Epithelial cell of proximal tubule (primary cell): ENCODE measurements around the gene POLR2H. TPM values are rescaled to one million over a fixed set of nuclear protein-coding genes. Genes with fewer than 3 reads are reported as not detected.
A peak's percentile ranks its signal among the peaks of the same experiment; 100 is the strongest.

Experiments
- DNase-seq: peaks from one replicate; pipeline ENCODE4 v3.0.0-alpha.2; 2011; ENCODE audit warnings: low read depth
- H3K4me3 ChIP-seq: 2 replicates; pipeline ENCODE4 v1.5.1; 2011; ENCODE audit warnings: low read depth, mild to moderate bottlenecking, low read length
- total RNA-seq: library from RNA; depleted of rRNA; stranded (reverse); fragments of >200 nt; gene quantifications from 2 replicates; pipeline ENCODE4 v1.2.3, GENCODE V29; 2015
- TF ChIP-seq, protein P1 (sequence below): conservative IDR thresholded peaks from 2 replicates; pipeline ENCODE4 v1.5.1; 2012; ENCODE audit warnings: low read depth, mild to moderate bottlenecking, low read length

The POLR2H gene
- total RNA-seq, 1 donor from 2014 or later = 182 TPM

DNA sequence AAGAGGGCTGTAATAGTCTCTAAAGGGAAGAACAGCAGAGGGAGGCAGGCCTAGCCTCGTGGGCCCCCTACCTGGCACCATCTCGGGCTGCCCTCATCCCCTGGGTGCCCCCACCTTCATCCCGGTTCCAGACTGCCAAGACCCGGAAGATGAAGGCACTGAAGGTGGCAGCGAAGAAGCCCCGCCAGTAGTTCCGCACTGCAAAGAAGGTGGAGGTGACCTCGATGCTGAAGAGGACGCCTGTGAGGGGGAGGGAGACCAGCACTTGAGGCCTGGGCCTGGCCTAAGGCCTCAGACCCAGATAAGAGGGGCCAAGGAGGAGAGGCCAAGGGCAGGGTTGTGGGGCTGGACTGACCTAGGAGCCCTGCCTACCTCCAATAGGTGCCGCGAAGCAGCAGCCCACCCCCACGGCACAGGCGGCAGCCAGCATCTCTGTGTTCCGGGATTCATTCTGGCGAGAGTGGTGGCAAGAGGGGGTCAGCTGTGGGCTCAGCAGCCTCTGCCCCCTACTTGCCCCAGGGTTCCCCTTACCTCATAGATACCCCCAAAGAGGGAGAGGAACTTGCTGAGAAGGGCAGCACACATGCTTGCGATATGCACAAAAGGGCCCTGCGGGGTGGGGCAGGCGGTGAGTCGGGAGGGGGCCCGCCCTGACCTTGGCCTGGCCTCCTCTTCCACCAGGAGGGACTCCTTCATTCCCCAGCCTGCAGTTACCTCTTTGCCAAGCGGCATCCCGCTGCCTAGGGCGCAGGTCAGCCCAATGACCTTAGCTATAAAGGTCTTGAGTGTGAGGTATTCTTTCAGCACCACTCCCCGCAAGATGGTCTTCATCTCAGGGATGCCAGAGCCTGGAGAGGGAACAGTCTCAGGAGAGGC is 4.0 kb upstream of the POLR2H start:
- H3K4me3 ChIP-seq = no peak overlapping the region
- TF ChIP-seq, protein P1, sequence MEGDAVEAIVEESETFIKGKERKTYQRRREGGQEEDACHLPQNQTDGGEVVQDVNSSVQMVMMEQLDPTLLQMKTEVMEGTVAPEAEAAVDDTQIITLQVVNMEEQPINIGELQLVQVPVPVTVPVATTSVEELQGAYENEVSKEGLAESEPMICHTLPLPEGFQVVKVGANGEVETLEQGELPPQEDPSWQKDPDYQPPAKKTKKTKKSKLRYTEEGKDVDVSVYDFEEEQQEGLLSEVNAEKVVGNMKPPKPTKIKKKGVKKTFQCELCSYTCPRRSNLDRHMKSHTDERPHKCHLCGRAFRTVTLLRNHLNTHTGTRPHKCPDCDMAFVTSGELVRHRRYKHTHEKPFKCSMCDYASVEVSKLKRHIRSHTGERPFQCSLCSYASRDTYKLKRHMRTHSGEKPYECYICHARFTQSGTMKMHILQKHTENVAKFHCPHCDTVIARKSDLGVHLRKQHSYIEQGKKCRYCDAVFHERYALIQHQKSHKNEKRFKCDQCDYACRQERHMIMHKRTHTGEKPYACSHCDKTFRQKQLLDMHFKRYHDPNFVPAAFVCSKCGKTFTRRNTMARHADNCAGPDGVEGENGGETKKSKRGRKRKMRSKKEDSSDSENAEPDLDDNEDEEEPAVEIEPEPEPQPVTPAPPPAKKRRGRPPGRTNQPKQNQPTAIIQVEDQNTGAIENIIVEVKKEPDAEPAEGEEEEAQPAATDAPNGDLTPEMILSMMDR = no peak
- DNase-seq = no peak

DNA sequence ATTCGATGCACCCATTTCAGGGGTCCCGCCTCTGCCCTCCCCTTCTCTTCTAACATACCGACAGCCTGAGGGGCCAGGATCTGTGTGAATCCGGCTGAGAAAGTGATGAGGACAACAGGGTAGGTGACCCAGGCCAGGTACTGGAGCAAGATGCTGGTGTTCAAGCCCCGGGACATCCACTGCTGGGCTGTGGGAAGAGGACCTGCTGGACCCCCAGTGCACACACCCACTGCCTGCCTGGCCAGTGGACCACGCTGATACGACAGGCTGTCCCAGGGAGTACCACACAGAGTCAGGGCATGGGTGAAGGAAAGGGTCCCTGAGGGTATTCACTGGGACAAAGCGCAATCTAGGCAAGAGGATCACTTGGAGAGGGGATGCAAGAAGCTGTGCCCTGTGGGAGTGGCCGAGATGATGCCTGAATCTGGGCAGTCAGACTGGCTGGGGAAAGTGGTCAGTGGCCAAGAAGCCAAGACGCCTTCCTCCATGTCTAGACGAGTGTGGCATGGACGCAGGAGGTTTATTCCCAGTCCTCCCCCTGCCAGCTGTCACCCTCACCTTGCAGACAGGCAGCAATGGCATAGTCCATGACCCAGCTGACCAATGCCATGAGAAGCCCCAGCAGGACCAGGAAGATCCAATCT is 3.3 kb upstream of the POLR2H start:
- no peak overlapping the region for H3K4me3 ChIP-seq
- TF ChIP-seq, protein P1 = no peak
- no peak for DNase-seq

DNA sequence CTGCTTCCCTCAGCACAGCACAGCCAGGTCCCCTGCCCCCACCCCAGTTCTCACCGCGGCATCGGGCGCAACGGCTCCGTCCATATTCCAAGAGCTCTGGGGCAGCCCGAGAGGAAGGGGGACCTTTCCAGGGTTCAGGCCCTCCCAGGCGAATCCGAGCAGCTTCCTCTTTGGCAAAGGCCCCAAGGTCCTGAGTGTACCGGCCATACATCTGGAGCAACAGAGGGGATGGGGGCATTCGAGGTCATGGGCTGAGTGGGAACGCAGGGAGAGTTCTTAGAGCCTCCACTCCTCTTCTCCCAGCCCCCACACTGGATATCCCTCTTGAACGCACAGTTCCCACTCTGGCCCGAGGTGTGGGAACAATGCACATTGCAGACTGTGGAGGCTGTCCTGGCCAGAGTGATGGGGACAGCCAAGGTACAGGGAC is 2.6 kb upstream of the POLR2H start:
- TF ChIP-seq, protein P1 = no peak

DNA sequence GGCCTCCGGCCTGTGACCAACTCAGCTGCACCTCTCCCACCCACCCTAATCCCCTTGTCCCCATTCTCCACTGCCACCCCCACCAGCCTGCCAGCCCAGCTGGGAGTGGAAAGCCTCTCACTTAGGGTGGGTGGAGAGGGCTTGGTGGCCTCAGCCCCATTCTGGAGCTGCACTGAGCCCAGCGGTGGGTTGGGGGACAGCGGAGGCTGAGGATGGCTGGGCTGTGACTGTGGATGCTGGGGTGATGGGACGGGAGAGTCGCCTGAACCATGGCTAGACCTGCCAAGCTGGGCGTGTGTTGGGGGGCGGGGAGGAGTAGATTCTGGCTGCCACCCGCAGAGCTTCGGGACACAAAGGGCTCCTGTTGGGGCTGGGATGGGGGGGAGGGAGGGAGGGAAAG is 1.9 kb upstream of the POLR2H start:
- TF ChIP-seq, protein P1 = no peak
- no peak for DNase-seq
- no peak overlapping the region for H3K4me3 ChIP-seq

More for the DNA sequence above, 2.6 kb upstream of the POLR2H start:
- no peak overlapping the region for H3K4me3 ChIP-seq
- no peak for DNase-seq

DNA sequence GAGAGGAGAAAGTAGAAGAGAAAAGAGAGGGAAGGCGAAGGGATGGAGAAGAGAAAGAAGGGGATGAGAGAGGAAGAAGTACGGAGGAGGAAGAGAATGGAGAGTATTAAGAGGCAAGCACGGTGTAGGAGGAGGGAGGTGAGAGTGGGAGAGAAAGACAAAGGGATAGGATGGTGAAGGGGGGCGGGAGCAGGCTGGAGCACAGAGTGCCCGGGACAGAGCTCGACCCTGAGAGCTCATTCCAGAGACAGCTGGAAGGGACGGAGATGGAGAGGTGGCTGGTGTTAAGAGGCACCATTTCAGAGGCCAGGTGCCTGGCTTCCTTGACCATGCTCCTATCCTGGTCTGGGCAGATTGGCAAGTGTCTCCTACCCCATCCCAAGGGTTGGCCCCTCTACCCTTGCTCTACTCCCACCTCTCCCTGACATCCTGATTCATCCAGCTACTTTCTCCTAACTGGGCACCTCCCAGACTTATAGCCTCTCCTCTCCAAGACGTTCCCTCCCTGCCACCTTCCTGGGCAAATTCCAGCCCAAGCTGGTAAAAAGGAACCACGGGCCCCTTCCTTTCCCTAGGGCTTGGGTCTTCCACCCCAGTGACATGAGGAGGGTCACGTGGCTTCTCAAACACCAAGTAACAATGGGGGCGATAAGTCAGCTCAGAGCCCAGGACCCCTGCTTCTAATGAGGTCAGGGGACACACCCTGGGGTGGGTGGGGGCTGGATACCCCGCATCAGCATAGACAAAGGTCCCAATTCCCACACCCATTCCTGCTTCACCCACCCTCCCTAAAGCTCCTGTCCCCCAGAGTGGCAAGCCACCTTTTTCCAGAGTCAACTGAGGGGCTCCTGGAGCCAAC is 1.2 kb upstream of the POLR2H start:
- peak overlapping the region; percentile 89 for H3K4me3 ChIP-seq
- TF ChIP-seq, protein P1 = no peak
- DNase-seq = no peak

DNA sequence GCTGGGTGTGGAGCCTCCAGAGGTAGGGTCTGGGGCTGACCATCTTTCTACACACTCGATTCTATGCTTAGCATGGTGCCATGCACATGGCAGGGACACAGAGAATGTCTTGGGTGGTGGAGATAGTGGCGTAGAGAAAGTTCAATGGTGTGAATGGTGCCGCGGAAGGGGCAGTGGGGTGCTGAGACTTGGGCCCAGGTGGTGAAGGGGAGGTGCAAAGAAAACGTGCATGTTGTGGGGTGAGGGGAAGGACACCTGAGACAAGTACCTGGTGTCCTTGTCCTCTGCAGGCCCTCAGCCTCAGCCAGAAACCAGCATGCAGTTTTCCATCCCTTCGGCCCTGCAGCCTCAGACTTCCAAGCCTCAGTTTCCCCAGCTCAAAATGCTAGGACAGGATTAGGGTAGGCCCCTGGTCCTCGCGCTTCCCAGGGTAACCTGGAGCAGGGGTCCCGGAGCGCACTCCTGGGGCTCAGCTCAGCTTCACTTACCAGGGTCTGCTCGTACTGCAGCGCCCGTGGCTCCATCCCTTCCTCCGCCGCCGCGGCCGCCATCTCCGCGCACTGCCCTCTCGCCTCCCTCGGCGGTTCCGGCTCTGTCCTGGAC is 480 bp upstream of the POLR2H start:
- peak overlapping the region; percentile 89 for H3K4me3 ChIP-seq
- TF ChIP-seq, protein P1 = no peak
- no peak for DNase-seq
